Hepatocyte (in vitro differentiated cells): ENCODE data around the gene SLC38A9. TPM values are rescaled to one million over a fixed set of nuclear protein-coding genes. Genes with fewer than 3 reads are reported as not detected.

ENCODE experiments used
- DNase-seq: peaks from one replicate; pipeline ENCODE4 v3.0.0-alpha.2; 2016; ENCODE audit warnings: low spot score
- H2AFZ ChIP-seq: fragments of 200-600 bp; sonication (generic); 2 replicates; pipeline ENCODE4 v1.6.0; 2016; ENCODE audit warnings: antibody characterized with exemption, mild to moderate bottlenecking
- H3K27ac ChIP-seq: fragments of 200-600 bp; sonication (generic); 2 replicates; pipeline ENCODE4 v1.5.1; 2016; ENCODE audit warnings: mild to moderate bottlenecking
- H3K27me3 ChIP-seq: fragments of 200-600 bp; sonication (generic); 2 replicates; pipeline ENCODE4 v1.6.1; 2016
- H3K36me3 ChIP-seq: fragments of 200-600 bp; sonication (generic); replicated peaks from 2 replicates; pipeline ENCODE4 v1.5.1; 2016; ENCODE audit warnings: low read depth; ENCODE audit not compliant: insufficient read depth
- H3K4me1 ChIP-seq: fragments of 200-600 bp; sonication (generic); 2 replicates; pipeline ENCODE4 v1.5.1; 2016; ENCODE audit warnings: mild to moderate bottlenecking, moderate library complexity; ENCODE audit not compliant: insufficient read depth
- H3K4me2 ChIP-seq: fragments of 200-600 bp; sonication (generic); 2 replicates; pipeline ENCODE4 v1.6.0; 2016
- H3K4me3 ChIP-seq: fragments of 200-600 bp; sonication (generic); 2 replicates; pipeline ENCODE4 v1.5.1; 2016; ENCODE audit warnings: mild to moderate bottlenecking
- H3K79me2 ChIP-seq: fragments of 200-600 bp; sonication (generic); 2 replicates; pipeline ENCODE4 v1.6.0; 2017; ENCODE audit warnings: mild to moderate bottlenecking
- H3K9me2 ChIP-seq: fragments of 200-600 bp; sonication (generic); replicated peaks from 2 replicates; pipeline ENCODE4 v1.6.0; 2017; ENCODE audit warnings: mild to moderate bottlenecking; ENCODE audit not compliant: insufficient read depth
- H3K9me3 ChIP-seq: fragments of 200-600 bp; sonication (generic); 2 replicates; pipeline ENCODE4 v1.5.1; 2016; ENCODE audit warnings: low read depth, mild to moderate bottlenecking
- H4K20me1 ChIP-seq: fragments of 200-600 bp; sonication (generic); 2 replicates; pipeline ENCODE4 v1.6.0; 2016; ENCODE audit warnings: mild to moderate bottlenecking; ENCODE audit not compliant: insufficient read depth, poor library complexity, severe bottlenecking
- CTCF ChIP-seq: fragments of 200-600 bp; sonication (generic); IDR thresholded peaks from 2 replicates; pipeline ENCODE4 v1.5.1; 2016; ENCODE audit warnings: antibody characterized with exemption, mild to moderate bottlenecking; ENCODE audit not compliant: poor library complexity
- EZH2 ChIP-seq: fragments of 200-600 bp; sonication (generic); IDR thresholded peaks from 2 replicates; pipeline ENCODE4 v1.6.1; 2016; ENCODE audit warnings: antibody characterized with exemption, mild to moderate bottlenecking, borderline replicate concordance
- EZH2phosphoT487 ChIP-seq: fragments of 200-600 bp; sonication (generic); IDR thresholded peaks from one replicate; pipeline ENCODE4 v1.6.1; 2018; ENCODE audit warnings: antibody characterized with exemption, mild to moderate bottlenecking, low read depth, moderate library complexity; ENCODE audit not compliant: unreplicated experiment, severe bottlenecking
- WGBS: methylation state at CpG from one replicate; pipeline ENCODE4 v1.1.6; 2016; ENCODE audit warnings: low lambda C conversion rate; ENCODE audit errors: missing lambda C conversion rate; 5-methylcytosine and 5-hydroxymethylcytosine counted together
- polyA plus RNA-seq: library from polyadenylated mRNA; unstranded; fragments of >200 nt; fragmentation: Nextera tagmentation; extraction: Ambion mirVana; gene quantifications from 2 replicates; pipeline ENCODE4 v1.2.1, GENCODE V29; 2016
- small RNA-seq: library from RNA; depleted of rRNA; stranded (forward); fragments of <200 nt; gene quantifications from one replicate; pipeline ENCODE3, GENCODE V24; 2014
- total RNA-seq: library from RNA; depleted of rRNA; stranded (reverse); fragments of >200 nt; gene quantifications from 2 replicates; pipeline ENCODE4 v1.2.3, GENCODE V29; 2014

The SLC38A9 gene
- total and polyA plus RNA-seq, 2 experiments from 2014 or later = 28.1 to 37.8 TPM

DNA sequence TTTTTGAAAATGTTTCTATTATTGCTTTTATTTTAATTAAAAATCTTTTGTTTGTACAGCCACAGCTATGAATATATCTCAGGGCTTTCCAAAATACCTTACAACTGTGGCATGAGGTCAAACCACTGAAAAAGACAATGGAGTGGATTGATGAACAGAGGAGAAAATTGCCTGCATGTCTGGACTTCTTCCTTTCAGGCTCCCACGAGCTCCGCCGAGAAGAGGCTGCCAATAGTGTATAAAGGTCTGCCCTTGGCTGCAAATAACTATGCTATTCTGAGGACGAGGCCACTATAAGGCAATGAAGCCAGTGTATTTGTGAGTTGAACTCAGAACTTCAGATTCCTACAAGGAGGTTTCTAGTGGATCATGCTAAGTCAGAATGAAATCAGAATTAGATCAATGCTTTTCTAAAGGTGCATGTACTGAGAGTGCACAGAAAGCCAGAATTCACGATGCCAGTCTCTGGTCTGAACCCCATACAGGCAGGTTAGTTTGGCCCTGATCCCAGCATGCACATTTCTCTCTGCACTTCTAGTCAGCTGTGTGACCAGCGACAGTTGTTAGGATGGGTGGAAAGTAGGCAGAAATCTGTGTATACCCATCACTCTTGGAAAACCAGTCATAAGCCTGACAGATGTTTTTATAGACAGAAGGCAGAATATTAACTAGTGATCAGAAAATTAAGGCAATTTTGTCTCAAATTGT lies 134.6 kb downstream of the SLC38A9 start:
- TF ChIP-seq CTCF (no peak), EZH2 (no peak), EZH2phosphoT487 (no peak)

DNA sequence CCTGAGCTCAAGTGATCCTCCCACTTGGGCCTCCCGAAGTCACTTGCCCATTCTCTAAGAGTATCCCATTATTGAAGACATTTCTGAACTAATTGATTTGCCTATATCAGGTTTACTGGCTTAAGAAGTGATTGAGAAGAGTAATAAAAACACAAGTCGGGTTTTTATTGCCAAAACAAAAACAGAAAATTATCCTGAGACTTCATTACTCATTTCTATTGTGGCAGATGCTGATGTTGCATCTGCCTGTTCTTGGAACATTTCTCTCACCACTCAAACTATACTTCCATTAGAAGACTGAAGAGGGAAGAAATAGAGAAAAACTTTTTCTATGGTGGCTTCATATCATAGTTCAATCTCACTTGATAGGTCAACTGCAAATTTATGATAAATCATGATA lies 135.5 kb downstream of the SLC38A9 start:
- no peaks in the 10 kb centered on the region for H3K9me2 ChIP-seq
- no peak for DNase-seq
- H3K27me3 ChIP-seq = no peaks in the 10 kb centered on the region
- no peaks in the 10 kb centered on the region for H3K36me3 ChIP-seq
- no peaks in the 10 kb centered on the region for H4K20me1 ChIP-seq
- H3K9me3 ChIP-seq = no peaks in the 10 kb centered on the region
- H3K4me1 ChIP-seq = peaks cover 23% of the 10 kb centered on the region
- TF ChIP-seq EZH2 (no peak), EZH2phosphoT487 (no peak), CTCF (no peak)
- H3K79me2 ChIP-seq = no peaks in the 10 kb centered on the region
- peak overlapping the region; percentile 34 for H3K27ac ChIP-seq
- no peak overlapping the region for H3K4me3 ChIP-seq
- peak overlapping the region; percentile 9 for H3K4me2 ChIP-seq
- H2AFZ ChIP-seq = no peak overlapping the region
- WGBS = 57% methylated on average over 2 of the region's 2 CpGs

More for the DNA sequence above, 134.6 kb downstream of the SLC38A9 start:
- Histone ChIP-seq H3K9me3 (no peaks in the 10 kb centered on the region), H3K9me2 (no peaks in the 10 kb centered on the region), H3K36me3 (no peaks in the 10 kb centered on the region), H4K20me1 (no peaks in the 10 kb centered on the region), H3K4me1 (peaks cover 16% of the 10 kb centered on the region), H3K27me3 (no peaks in the 10 kb centered on the region), H3K4me2 (no peak overlapping the region), H2AFZ (no peak overlapping the region), H3K4me3 (no peak overlapping the region), H3K79me2 (no peaks in the 10 kb centered on the region), H3K27ac (peak overlapping the region; percentile 34)
- DNase-seq = no peak
- 64% methylated on average over 6 of the region's 6 CpGs for WGBS

Small RNAs within 50 kb of the gene (small RNA-seq; reads per million reads assigned to genes)
- not detected for gene AC016632.1

Other genes starting within 250 kb of the SLC38A9 start
- gene PLPP1, start 177.4 kb downstream of the SLC38A9 start, total RNA-seq = 75.0 and 84.9 TPM in 2 replicates
- gene PLPP1, start 177.4 kb downstream of the SLC38A9 start, polyA plus RNA-seq = 80.1 and 89.3 TPM in 2 replicates
- gene DDX4, start 25.7 kb upstream of the SLC38A9 start, total RNA-seq = 0.17 TPM in 1 of 2 replicates, not detected in the other
- gene DDX4, start 25.7 kb upstream of the SLC38A9 start, polyA plus RNA-seq = not detected in 2 replicates
- 0.44 and 0.93 TPM in 2 replicates for gene IL31RA, start 139.0 kb upstream of the SLC38A9 start, total RNA-seq
- gene IL31RA, start 139.0 kb upstream of the SLC38A9 start, polyA plus RNA-seq = 0.17 and 0.53 TPM in 2 replicates